Fibroblast of skin of left biceps (primary cell): ENCODE measurements around the gene WDR1.

Source experiments
- DNase-seq, 2 experiments: peaks; one replicate each; pipeline ENCODE4 v3.0.0-alpha.2; 2013; ENCODE audit warnings: low read depth in 2 of 2

Gene WDR1

GRCh38 chr4:10113362-10114047, 3.1 kb downstream of the WDR1 start:
- no peak for DNase-seq

GRCh38 chr4:10112658-10113284, 3.8 kb downstream of the WDR1 start:
- DNase-seq, result no peak

- DNase-seq, result no peak
Observed at GRCh38 chr4:10111067-10111801, 5.4 kb downstream of the WDR1 start.

- DNase-seq, result no peak
Observed at GRCh38 chr4:10109995-10110670, 6.5 kb downstream of the WDR1 start.

GRCh38 chr4:10108818-10109783, 7.5 kb downstream of the WDR1 start:
- DNase-seq, result no peak

GRCh38 chr4:10108391-10108790, 8.2 kb downstream of the WDR1 start:
- DNase-seq, result no peak

- no peak for DNase-seq
Observed at GRCh38 chr4:10107111-10108091, 9.2 kb downstream of the WDR1 start.

- peak; percentile 84 for DNase-seq
Observed at GRCh38 chr4:10106421-10107039, 10.1 kb downstream of the WDR1 start.

- DNase-seq, result no peak
Observed at GRCh38 chr4:10105920-10106319, 10.7 kb downstream of the WDR1 start.

- DNase-seq, result no peak
Observed at GRCh38 chr4:10105421-10105820, 11.2 kb downstream of the WDR1 start.

- no peak for DNase-seq
Observed at GRCh38 chr4:10104991-10105276, 11.7 kb downstream of the WDR1 start.

GRCh38 chr4:10104211-10104990, 12.2 kb downstream of the WDR1 start:
- no peak for DNase-seq

- no peak for DNase-seq
Observed at GRCh38 chr4:10102474-10103332, 13.9 kb downstream of the WDR1 start.

GRCh38 chr4:10101671-10102473, 14.7 kb downstream of the WDR1 start:
- DNase-seq, result no peak

- no peak for DNase-seq
Observed at GRCh38 chr4:10100734-10101216, 15.8 kb downstream of the WDR1 start.

- no peak for DNase-seq
Observed at GRCh38 chr4:10099499-10100325, 16.9 kb downstream of the WDR1 start.
